CD4-positive, CD25-positive, alpha-beta regulatory T cell (primary cell): ENCODE data around the gene HOMEZ. TPM values are rescaled to one million over a fixed set of nuclear protein-coding genes. Genes with fewer than 3 reads are reported as not detected.
"Not testable (repeated sequence)": the region's sequence is repeated elsewhere in the genome, so short reads cannot be mapped to it uniquely, and the experiment has no call there.

ENCODE experiments used
- ATAC-seq, 2 donors: fragments of 150-1000 bp; cut with Tn5 transposase; one replicate each; pipeline ENCODE4 v1.10.0; 2021; ENCODE audit warnings: low read depth in 2 of 2, moderate number of reproducible peaks in 2 of 2, moderate library complexity in 1 of 2
- DNase-seq, 3 donors: peaks; one replicate each; pipeline versions ENCODE4 v3.0.0 to v3.0.0-alpha.2; 2012 to 2022; ENCODE audit warnings: mixed read lengths in 1 of 3
- H3K27ac ChIP-seq: one replicate; pipeline ENCODE4 v1.7.0; 2013; ENCODE audit warnings: mild to moderate bottlenecking, low read length; ENCODE audit not compliant: insufficient read depth, poor library complexity, severe bottlenecking
- H3K27me3 ChIP-seq: one replicate; pipeline ENCODE4 v1.7.0; 2013; ENCODE audit warnings: low read length; ENCODE audit not compliant: control insufficient read depth, insufficient read depth
- H3K36me3 ChIP-seq: one replicate; pipeline ENCODE4 v1.7.0; 2013; ENCODE audit warnings: mild to moderate bottlenecking, low read length, moderate library complexity; ENCODE audit not compliant: control insufficient read depth, insufficient read depth
- H3K4me1 ChIP-seq: 2 replicates; pipeline ENCODE4 v1.7.0; 2013; ENCODE audit warnings: mild to moderate bottlenecking, low read length; ENCODE audit not compliant: insufficient read depth, control insufficient read depth, poor library complexity, severe bottlenecking
- H3K4me3 ChIP-seq: one replicate; pipeline ENCODE4 v1.7.0; 2013; ENCODE audit warnings: low read depth, mild to moderate bottlenecking, low read length, moderate library complexity
- H3K9me3 ChIP-seq, 2 experiments: 1 replicate in 1 of 2; 2 replicates in 1 of 2; pipeline ENCODE4 v1.7.0; 2013; ENCODE audit warnings: low read length in 2 of 2, mild to moderate bottlenecking in 1 of 2, moderate library complexity in 1 of 2; ENCODE audit not compliant: control insufficient read depth in 2 of 2
- H3K27ac Mint-ChIP-seq, 3 donors: one replicate each; pipeline ENCODE4 v1.8.0; 2020 to 2022; ENCODE audit warnings: mild to moderate bottlenecking in 3 of 3, mixed read lengths in 3 of 3, moderate library complexity in 2 of 3
- H3K27me3 Mint-ChIP-seq: one replicate; pipeline ENCODE4 v1.8.0; 2022; ENCODE audit warnings: mild to moderate bottlenecking, mixed read lengths
- H3K36me3 Mint-ChIP-seq: one replicate; pipeline ENCODE4 v1.8.0; 2020; ENCODE audit warnings: mixed read lengths
- H3K4me1 Mint-ChIP-seq, 4 donors: one replicate each; pipeline ENCODE4 v1.8.0; 2020 to 2022; ENCODE audit warnings: mixed read lengths in 4 of 4, mild to moderate bottlenecking in 1 of 4
- H3K4me3 Mint-ChIP-seq, 4 donors: one replicate each; pipeline ENCODE4 v1.8.0; 2020 to 2022; ENCODE audit warnings: mild to moderate bottlenecking in 4 of 4, mixed read lengths in 4 of 4, moderate library complexity in 3 of 4
- H3K9me3 Mint-ChIP-seq, 7 donors: one replicate each; pipeline ENCODE4 v1.8.0; 2020 to 2022; ENCODE audit warnings: mixed read lengths in 7 of 7, mild to moderate bottlenecking in 3 of 7, moderate library complexity in 2 of 7
- polyA plus RNA-seq, 4 donors: library from polyadenylated mRNA; unstranded; fragments of 300-500 nt; fragmentation: Illumina TruSeq; gene quantifications; one replicate each; pipeline ENCODE4 v1.2.3, GENCODE V29; 2021
- total RNA-seq: library from RNA; stranded (reverse); gene quantifications from one replicate; pipeline ENCODE4 v1.2.3, GENCODE V29; 2022

The HOMEZ gene
- total and polyA plus RNA-seq, 5 donors from 2014 or later, result 3.3 to 7.4 (median 6.0) TPM

- H3K27ac ChIP-seq, result no peak overlapping the region
- peaks cover 22% of the 10 kb centered on the region for H3K4me1 ChIP-seq
- H3K27me3 ChIP-seq, result no peaks in the 10 kb centered on the region
- peaks cover 12 to 34% (median 16%) of the 10 kb centered on the region in 4 donors for H3K4me1 Mint-ChIP-seq
- H3K36me3 Mint-ChIP-seq, result peaks cover 3% of the 10 kb centered on the region
- H3K9me3 Mint-ChIP-seq, result no peaks in the 10 kb centered on the region
- peak overlapping the region in 1 of 4 donors; percentile 38 for H3K4me3 Mint-ChIP-seq
- H3K4me3 ChIP-seq, result no peak overlapping the region
- H3K36me3 ChIP-seq, result peaks cover 3% of the 10 kb centered on the region
- peaks cover 12% of the 10 kb centered on the region for H3K27me3 Mint-ChIP-seq
- H3K9me3 ChIP-seq, result no peaks in the 10 kb centered on the region
- no peak for DNase-seq
- peak overlapping the region in 1 of 3 donors; percentile 56 for H3K27ac Mint-ChIP-seq
- ATAC-seq, result no peak
Measured at GRCh38 chr14:23296012-23296777, 10.3 kb upstream of the HOMEZ start.

- Mint-ChIP-seq H3K4me1 (peaks cover 12 to 23% (median 14%) of the 10 kb centered on the region in 4 donors), H3K9me3 (no peaks in the 10 kb centered on the region), H3K27me3 (peaks cover 10% of the 10 kb centered on the region), H3K36me3 (peaks cover 3% of the 10 kb centered on the region), H3K27ac (peak overlapping the region; percentile 75 to 85 (median 80)), H3K4me3 (peak overlapping the region; percentile 47 to 59 (median 50))
- ATAC-seq, result peak; percentile 84 to 85
- H3K4me3 ChIP-seq, result no peak overlapping the region
- peak; percentile 41 to 78 (median 74) for DNase-seq
- no peaks in the 10 kb centered on the region for H3K27me3 ChIP-seq
- H3K27ac ChIP-seq, result peak overlapping the region; percentile 55
- peaks cover 3% of the 10 kb centered on the region for H3K36me3 ChIP-seq
- H3K9me3 ChIP-seq, result no peaks in the 10 kb centered on the region
- peaks cover 11% of the 10 kb centered on the region for H3K4me1 ChIP-seq
Measured at GRCh38 chr14:23294734-23295561, 9.0 kb upstream of the HOMEZ start.

GRCh38 chr14:23286902-23287479 is 1.1 kb upstream of the HOMEZ start:
- Histone ChIP-seq H3K9me3 (no peaks in the 10 kb centered on the region), H3K27ac (peak overlapping the region; percentile 83), H3K36me3 (no peaks in the 10 kb centered on the region), H3K27me3 (no peaks in the 10 kb centered on the region), H3K4me3 (peak overlapping the region; percentile 92), H3K4me1 (peaks cover 18% of the 10 kb centered on the region)
- H3K36me3 Mint-ChIP-seq, result no peaks in the 10 kb centered on the region
- peak overlapping the region; percentile 69 to 96 (median 95) for H3K27ac Mint-ChIP-seq
- no peaks in the 10 kb centered on the region for H3K9me3 Mint-ChIP-seq
- peak overlapping the region; percentile 88 to 99 (median 96) for H3K4me3 Mint-ChIP-seq
- H3K27me3 Mint-ChIP-seq, result no peaks in the 10 kb centered on the region
- DNase-seq, result no peak
- peaks cover 7 to 34% (median 15%) of the 10 kb centered on the region in 4 donors for H3K4me1 Mint-ChIP-seq
- ATAC-seq, result no peak

- Histone ChIP-seq H3K9me3 (no peaks in the 10 kb centered on the region), H3K27me3 (no peaks in the 10 kb centered on the region), H3K4me1 (peaks cover 18% of the 10 kb centered on the region), H3K36me3 (no peaks in the 10 kb centered on the region), H3K27ac (peak overlapping the region; percentile 83), H3K4me3 (peak overlapping the region; percentile 60)
- no peaks in the 10 kb centered on the region for H3K27me3 Mint-ChIP-seq
- peak overlapping the region; percentile 88 to 99 (median 96) for H3K4me3 Mint-ChIP-seq
- H3K4me1 Mint-ChIP-seq, result peaks cover 7 to 34% (median 15%) of the 10 kb centered on the region in 4 donors
- DNase-seq, result no peak
- no peaks in the 10 kb centered on the region for H3K36me3 Mint-ChIP-seq
- peak; percentile 5 to 11 for ATAC-seq
- H3K9me3 Mint-ChIP-seq, result no peaks in the 10 kb centered on the region
- H3K27ac Mint-ChIP-seq, result peak overlapping the region; percentile 52 to 95 (median 93)
Measured at GRCh38 chr14:23285530-23286019, 357 bp downstream of the HOMEZ start.

GRCh38 chr14:23284654-23285529 is 1.0 kb downstream of the HOMEZ start:
- Histone ChIP-seq H3K27ac (peak overlapping the region; percentile 83), H3K9me3 (no peaks in the 10 kb centered on the region), H3K36me3 (no peaks in the 10 kb centered on the region), H3K27me3 (no peaks in the 10 kb centered on the region), H3K4me3 (peak overlapping the region; percentile 60), H3K4me1 (peaks cover 18% of the 10 kb centered on the region)
- Mint-ChIP-seq H3K4me3 (peak overlapping the region; percentile 88 to 99 (median 96)), H3K4me1 (peaks cover 7 to 34% (median 15%) of the 10 kb centered on the region in 4 donors), H3K27me3 (no peaks in the 10 kb centered on the region), H3K9me3 (no peaks in the 10 kb centered on the region), H3K27ac (peak overlapping the region; percentile 29 to 95 (median 93)), H3K36me3 (no peaks in the 10 kb centered on the region)
- ATAC-seq (no peak), DNase-seq (peak in 1 of 3 donors; percentile 41)

- H3K9me3 ChIP-seq, result no peaks in the 10 kb centered on the region
- H3K4me3 ChIP-seq, result no peak overlapping the region
- peaks cover 9% of the 10 kb centered on the region for H3K4me1 ChIP-seq
- Mint-ChIP-seq H3K4me3 (peak overlapping the region in 1 of 4 donors; percentile 19), H3K4me1 (peaks cover 0 to 28% (median 12%) of the 10 kb centered on the region in 4 donors), H3K9me3 (no peaks in the 10 kb centered on the region), H3K27ac (peak overlapping the region in 1 of 3 donors; percentile 26), H3K36me3 (peaks cover 4% of the 10 kb centered on the region), H3K27me3 (no peaks in the 10 kb centered on the region)
- no peaks in the 10 kb centered on the region for H3K27me3 ChIP-seq
- ATAC-seq, result no peak
- H3K36me3 ChIP-seq, result no peaks in the 10 kb centered on the region
- no peak for DNase-seq
- H3K27ac ChIP-seq, result no peak overlapping the region
Measured at GRCh38 chr14:23281247-23281646, 4.7 kb downstream of the HOMEZ start.

- not testable (repeated sequence) for H3K27me3 ChIP-seq, H3K36me3 ChIP-seq, H3K27ac ChIP-seq, H3K9me3 Mint-ChIP-seq, H3K4me3 ChIP-seq, H3K9me3 ChIP-seq, H3K4me1 ChIP-seq, H3K27ac Mint-ChIP-seq, H3K4me3 Mint-ChIP-seq, ATAC-seq, H3K27me3 Mint-ChIP-seq, H3K4me1 Mint-ChIP-seq, DNase-seq
- peaks cover 18% of the 10 kb centered on the region for H3K36me3 Mint-ChIP-seq
Measured at GRCh38 chr14:23277928-23278327, 8.0 kb downstream of the HOMEZ start.
